GM18508 (cell line): Measurements from ENCODE around the gene TEAD4.

Source experiments
- ATAC-seq: cut with Tn5 transposase; IDR thresholded peaks from one replicate; pipeline ENCODE4 v1.9.1; 2021; ENCODE audit warnings: moderate number of reproducible peaks; ENCODE audit not compliant: insufficient read depth, unreplicated experiment

TEAD4 gene

GRCh38 chr12:2959192-2959504, at the start of gene TEAD4:
TSS of gene TEAD4 (plus strand) at chr12:2959397.
- ATAC-seq = no peak

- no peak for ATAC-seq
Measured at GRCh38 chr12:2912216-2912575, 47.0 kb upstream of the TEAD4 start.

GRCh38 chr12:2919249-2919648, 39.9 kb upstream of the TEAD4 start:
- no peak for ATAC-seq

GRCh38 chr12:2922329-2922728, 36.9 kb upstream of the TEAD4 start:
- no peak for ATAC-seq

GRCh38 chr12:2923057-2923456, 36.1 kb upstream of the TEAD4 start:
- no peak for ATAC-seq

GRCh38 chr12:2924019-2924418, 35.2 kb upstream of the TEAD4 start:
- no peak for ATAC-seq

GRCh38 chr12:2925322-2925995, 33.7 kb upstream of the TEAD4 start:
- ATAC-seq = no peak

GRCh38 chr12:2930865-2931264, 28.3 kb upstream of the TEAD4 start:
- no peak for ATAC-seq

- ATAC-seq = no peak
Measured at GRCh38 chr12:2933586-2933985, 25.6 kb upstream of the TEAD4 start.

GRCh38 chr12:2934371-2934770, 24.8 kb upstream of the TEAD4 start:
- no peak for ATAC-seq

- no peak for ATAC-seq
Measured at GRCh38 chr12:2936301-2936700, 22.9 kb upstream of the TEAD4 start.

- no peak for ATAC-seq
Measured at GRCh38 chr12:2937500-2937899, 21.7 kb upstream of the TEAD4 start.

- ATAC-seq = no peak
Measured at GRCh38 chr12:2939191-2939590, 20.0 kb upstream of the TEAD4 start.

GRCh38 chr12:2940564-2940963, 18.6 kb upstream of the TEAD4 start:
- no peak for ATAC-seq

GRCh38 chr12:2941524-2941923, 17.7 kb upstream of the TEAD4 start:
- ATAC-seq = no peak

GRCh38 chr12:2944401-2945047, 14.7 kb upstream of the TEAD4 start:
- ATAC-seq = no peak

GRCh38 chr12:2949411-2949810, 9.8 kb upstream of the TEAD4 start:
- ATAC-seq = no peak

- no peak for ATAC-seq
Measured at GRCh38 chr12:2955888-2956287, 3.3 kb upstream of the TEAD4 start.

GRCh38 chr12:2957816-2958431, 1.3 kb upstream of the TEAD4 start:
- no peak for ATAC-seq

GRCh38 chr12:2958432-2959191, 585 bp upstream of the TEAD4 start:
- no peak for ATAC-seq
